Heart right ventricle (tissue), 16 donors: ENCODE results near the gene ULK1. TPM values are rescaled to one million over a fixed set of nuclear protein-coding genes. Genes with fewer than 3 reads are reported as not detected.
"Not testable (repeated sequence)": the region's sequence is repeated elsewhere in the genome, so short reads cannot be mapped to it uniquely, and the experiment has no call there.

Experiments used
- ATAC-seq, 8 donors: fragments of 200-7000 bp; cut with Tn5 transposase; one replicate each; pipeline ENCODE4 v1.9.1; 2020; ENCODE audit warnings: mild to moderate bottlenecking in 8 of 8, moderate library complexity in 8 of 8, moderate number of reproducible peaks in 1 of 8
- DNase-seq, 2 donors: peaks; one replicate each; pipeline ENCODE4 v3.0.0-alpha.2; 2020
- H3K27ac ChIP-seq, 10 donors: fragments of 200-600 bp; sonication (generic) in 2 of 10; one replicate each; pipeline versions ENCODE4 v1.5.0 to v1.8.0; 2020 to 2022; ENCODE audit warnings: mild to moderate bottlenecking in 3 of 10
- H3K27me3 ChIP-seq, 7 donors: fragments of 200-600 bp; one replicate each; pipeline ENCODE4 v1.8.0; 2021 to 2022; ENCODE audit warnings: mild to moderate bottlenecking in 2 of 7
- H3K36me3 ChIP-seq, 9 donors: fragments of 200-600 bp; sonication (generic) in 1 of 9; one replicate each; pipeline versions ENCODE4 v1.5.0 to v1.8.0; 2020 to 2022; ENCODE audit warnings: mild to moderate bottlenecking in 2 of 9
- H3K4me1 ChIP-seq, 9 donors: fragments of 200-600 bp; sonication (generic) in 1 of 9; one replicate each; pipeline versions ENCODE4 v1.5.0 to v1.8.0; 2020 to 2022; ENCODE audit warnings: mild to moderate bottlenecking in 4 of 9
- H3K4me3 ChIP-seq, 10 donors: fragments of 200-600 bp; sonication (generic) in 2 of 10; one replicate each; pipeline versions ENCODE4 v1.5.0 to v1.8.0; 2020 to 2022; ENCODE audit warnings: mild to moderate bottlenecking in 7 of 10, moderate library complexity in 2 of 10
- H3K9me3 ChIP-seq, 11 donors: fragments of 200-600 bp in 10 of 11; sonication (generic) in 2 of 11; one replicate each; pipeline versions ENCODE4 v1.5.0 to v1.8.0; 2013 to 2022; ENCODE audit warnings: mild to moderate bottlenecking in 2 of 11, control low read depth in 1 of 11, moderate library complexity in 1 of 11
- WGBS, 2 donors: extraction: QIAGEN DNeasy Blood & Tissue Kit; methylation state at CpG; one replicate each; pipeline ENCODE4 v1.1.7; 2013; ENCODE audit warnings: inconsistent platforms in 1 of 2; 5-methylcytosine and 5-hydroxymethylcytosine counted together
- intact Hi-C, 10 donors: fragments of 100-400 bp; cut with DNase I; formaldehyde crosslinking; loops; one replicate each; pipeline versions ENCODE4 v1.11.1 to v1.14.2; 2022
- polyA plus RNA-seq, 2 donors: library from polyadenylated mRNA; stranded (reverse); fragments of 200-250 nt; gene quantifications; one replicate each; pipeline ENCODE4 v1.2.3, GENCODE V29; 2013
- total RNA-seq, 10 donors: library from RNA; stranded (reverse); fragmentation: NEBNext Ultra II Directional in 3 of 10; extraction: Animal tissue kit (Norgen Biotek cat#: 25700) in 3 of 10; gene quantifications; one replicate each; pipeline versions ENCODE4 v1.2.1 to v1.2.4, GENCODE V29; 2021 to 2023
- TF ChIP-seq, protein P1 (sequence below), 9 donors: fragments of 200-600 bp; sonication (generic) in 2 of 9; IDR thresholded peaks; one replicate each; pipeline versions ENCODE4 v1.5.0 to v1.8.0; 2021 to 2022; ENCODE audit warnings: antibody characterized with exemption in 9 of 9, mild to moderate bottlenecking in 5 of 9, moderate library complexity in 1 of 9
- donor health status: Arrhythmogenic right ventricular cardiomyopathy.
- donor health status: ischemic (EF 13 %, LVEDD 7.1; RV severe dilation, severe dysfunction).
- donor health status: healthy with polysubstance abuse.
- donor health status: DM: no; HTN: yes; CAD: no.
- donor health status: DM: no; HTN: no; CAD: no.
- donor health status: ischemic (EF 25% LVEDD 6.9; RV normal size, moderate dysfunction).
- donor health status: ischemic (EF 25% LVEDD 5.7; RV mildly dilated, moderate dysfunction).
- donor health status: healthy.
- donor health status: DM: yes; HTN: yes; CAD: no.
- donor health status: Ischemic cardiomyopathy.
- donor health status: ischemic (EF 35%, LVEDD 5.7; RV mildly dilated, moderate dysfunction).
- donor health status: nonischemic (EF 11% LVEDD 7.7; RV severe dilation, severe dysfunction).
- donor health status: DM: yes; HTN: yes; CAD: no.
- donor health status: PGD.
- donor health status: ischemic (EF 29% LVEDD 5.4; RV normal size, mild dysfunction).
- donor health status: nonischemic (EF 23%, LVEDD 6.1; RV moderate dilation, normal function).

ULK1 gene
- total and polyA plus RNA-seq, 12 donors: 10.7 to 77.7 (median 48.6) TPM

DNA sequence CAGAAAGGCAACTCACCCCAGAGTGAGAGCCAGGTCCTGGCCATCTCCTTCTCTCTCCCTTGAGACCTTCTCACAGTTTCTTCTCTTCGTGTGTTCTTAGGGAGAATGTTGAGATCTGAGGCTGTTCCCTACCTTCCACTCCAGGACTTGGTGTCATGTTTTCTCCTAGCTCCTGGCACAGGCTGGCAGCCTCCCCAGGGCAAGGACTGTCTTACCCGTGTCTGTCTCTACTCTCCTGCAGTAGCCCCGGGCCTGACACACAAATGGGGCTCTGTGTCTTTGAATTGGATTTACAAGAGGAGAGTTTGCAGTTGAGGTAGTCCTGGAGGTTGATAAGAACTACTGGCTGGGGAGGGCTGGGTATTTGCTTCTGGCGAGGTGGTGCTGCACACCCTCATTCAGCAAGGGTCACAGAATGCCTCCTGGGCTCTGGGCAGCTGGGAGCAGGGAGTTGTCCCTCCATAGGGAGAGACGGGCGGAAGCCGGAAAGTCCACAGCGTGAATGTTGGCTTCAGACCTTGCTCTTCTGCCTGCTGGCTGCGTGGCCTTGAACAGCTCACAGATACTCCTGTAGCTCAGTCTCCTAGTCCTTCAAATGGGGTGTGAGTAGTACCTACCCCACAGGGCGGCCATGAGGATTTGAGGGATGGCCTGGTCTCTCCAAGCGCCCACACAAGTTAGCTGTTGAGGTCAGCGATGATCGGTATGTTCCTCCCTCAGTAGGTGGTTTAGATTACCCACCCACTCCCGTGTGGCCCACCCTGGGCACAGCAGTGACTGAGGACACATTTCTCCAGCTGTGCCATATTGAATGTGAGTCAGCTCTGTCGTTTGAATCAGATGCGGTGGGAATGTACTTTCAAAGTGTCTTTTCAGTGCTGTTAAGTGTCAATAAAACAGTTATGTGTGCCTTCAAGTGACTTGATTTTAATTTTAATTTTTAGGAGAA is 65.5 kb downstream of the ULK1 start:
- H3K4me3 ChIP-seq: no peak overlapping the region

DNA sequence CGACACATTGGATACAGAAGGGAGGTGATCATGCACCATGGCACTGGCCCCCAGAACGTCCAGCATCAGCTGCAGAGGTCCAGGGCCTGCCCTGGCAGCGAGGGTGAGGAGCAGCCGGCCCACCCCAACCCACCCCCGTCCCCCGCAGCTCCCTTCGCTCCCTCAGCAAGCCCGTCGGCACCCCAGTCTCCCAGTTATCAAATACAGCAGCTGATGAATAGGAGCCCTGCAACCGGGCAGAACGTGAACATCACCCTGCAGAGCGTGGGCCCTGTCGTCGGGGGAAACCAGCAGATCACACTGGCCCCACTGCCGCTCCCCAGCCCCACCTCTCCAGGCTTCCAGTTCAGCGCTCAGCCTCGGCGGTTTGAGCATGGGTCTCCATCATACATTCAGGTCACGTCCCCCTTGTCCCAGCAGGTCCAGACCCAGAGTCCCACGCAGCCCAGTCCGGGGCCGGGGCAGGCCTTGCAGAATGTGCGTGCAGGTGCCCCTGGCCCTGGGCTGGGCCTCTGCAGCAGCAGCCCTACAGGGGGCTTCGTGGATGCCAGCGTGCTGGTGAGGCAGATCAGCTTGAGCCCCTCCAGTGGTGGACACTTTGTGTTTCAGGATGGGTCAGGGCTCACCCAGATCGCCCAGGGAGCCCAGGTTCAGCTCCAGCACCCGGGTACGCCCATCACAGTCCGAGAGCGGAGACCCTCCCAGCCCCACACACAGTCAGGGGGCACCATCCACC is 66.3 kb downstream of the ULK1 start:
- ATAC-seq: peak in 1 of 8 donors; percentile 35
- DNase-seq: not testable (repeated sequence)

More for the DNA sequence above, 65.5 kb downstream of the ULK1 start:
- Histone ChIP-seq H3K27me3 (no peaks in the 10 kb centered on the region), H3K36me3 (peaks cover 0 to 36% (median 8%) of the 10 kb centered on the region in 9 donors), H3K9me3 (no peaks in the 10 kb centered on the region), H3K4me1 (peaks cover 12 to 56% (median 37%) of the 10 kb centered on the region in 9 donors), H3K27ac (peak overlapping the region in 1 of 10 donors; percentile 11)
- peak in 6 of 8 donors; percentile 19 to 47 (median 38) for ATAC-seq
- no peak for DNase-seq
- WGBS, 2 donors: 61 to 70% methylated on average over 16 of the region's 16 CpGs
- TF ChIP-seq, protein P1, sequence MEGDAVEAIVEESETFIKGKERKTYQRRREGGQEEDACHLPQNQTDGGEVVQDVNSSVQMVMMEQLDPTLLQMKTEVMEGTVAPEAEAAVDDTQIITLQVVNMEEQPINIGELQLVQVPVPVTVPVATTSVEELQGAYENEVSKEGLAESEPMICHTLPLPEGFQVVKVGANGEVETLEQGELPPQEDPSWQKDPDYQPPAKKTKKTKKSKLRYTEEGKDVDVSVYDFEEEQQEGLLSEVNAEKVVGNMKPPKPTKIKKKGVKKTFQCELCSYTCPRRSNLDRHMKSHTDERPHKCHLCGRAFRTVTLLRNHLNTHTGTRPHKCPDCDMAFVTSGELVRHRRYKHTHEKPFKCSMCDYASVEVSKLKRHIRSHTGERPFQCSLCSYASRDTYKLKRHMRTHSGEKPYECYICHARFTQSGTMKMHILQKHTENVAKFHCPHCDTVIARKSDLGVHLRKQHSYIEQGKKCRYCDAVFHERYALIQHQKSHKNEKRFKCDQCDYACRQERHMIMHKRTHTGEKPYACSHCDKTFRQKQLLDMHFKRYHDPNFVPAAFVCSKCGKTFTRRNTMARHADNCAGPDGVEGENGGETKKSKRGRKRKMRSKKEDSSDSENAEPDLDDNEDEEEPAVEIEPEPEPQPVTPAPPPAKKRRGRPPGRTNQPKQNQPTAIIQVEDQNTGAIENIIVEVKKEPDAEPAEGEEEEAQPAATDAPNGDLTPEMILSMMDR (IDR thresholded peaks at IDR 0.05): no peak
- intact Hi-C loops: no loop called here

DNA sequence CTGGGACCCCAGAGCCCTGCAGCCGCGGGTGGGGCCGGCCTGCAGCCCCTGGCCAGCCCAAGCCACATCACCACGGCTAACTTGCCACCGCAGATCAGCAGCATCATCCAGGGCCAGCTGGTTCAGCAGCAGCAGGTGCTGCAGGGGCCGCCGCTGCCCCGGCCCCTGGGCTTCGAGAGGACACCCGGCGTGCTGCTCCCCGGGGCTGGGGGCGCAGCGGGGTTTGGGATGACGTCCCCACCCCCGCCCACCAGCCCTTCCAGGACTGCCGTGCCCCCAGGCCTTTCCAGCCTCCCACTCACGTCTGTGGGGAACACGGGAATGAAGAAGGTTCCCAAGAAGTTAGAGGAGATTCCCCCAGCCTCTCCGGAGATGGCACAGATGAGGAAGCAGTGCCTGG is 66.9 kb downstream of the ULK1 start:
- DNase-seq, H3K4me3 ChIP-seq, intact Hi-C loops, H3K27me3 ChIP-seq, H3K27ac ChIP-seq, H3K9me3 ChIP-seq: not testable (repeated sequence)
- H3K4me1 ChIP-seq: peaks cover 12 to 49% (median 30%) of the 10 kb centered on the region in 9 donors
- WGBS, 2 donors: 93 to 95% methylated on average over 8 to 10 of the region's 20 CpGs
- H3K36me3 ChIP-seq: peaks cover 0 to 36% (median 8%) of the 10 kb centered on the region in 9 donors
- peak in 1 of 8 donors; percentile 54 for ATAC-seq

More for the DNA sequence above, 66.3 kb downstream of the ULK1 start:
- WGBS, 2 donors: 89 to 91% methylated on average over 18 to 22 of the region's 30 CpGs
- H3K27ac ChIP-seq, intact Hi-C loops, H3K27me3 ChIP-seq, H3K9me3 ChIP-seq, H3K4me3 ChIP-seq: not testable (repeated sequence)
- Histone ChIP-seq H3K4me1 (peaks cover 12 to 55% (median 36%) of the 10 kb centered on the region in 9 donors), H3K36me3 (peaks cover 0 to 36% (median 8%) of the 10 kb centered on the region in 9 donors)

DNA sequence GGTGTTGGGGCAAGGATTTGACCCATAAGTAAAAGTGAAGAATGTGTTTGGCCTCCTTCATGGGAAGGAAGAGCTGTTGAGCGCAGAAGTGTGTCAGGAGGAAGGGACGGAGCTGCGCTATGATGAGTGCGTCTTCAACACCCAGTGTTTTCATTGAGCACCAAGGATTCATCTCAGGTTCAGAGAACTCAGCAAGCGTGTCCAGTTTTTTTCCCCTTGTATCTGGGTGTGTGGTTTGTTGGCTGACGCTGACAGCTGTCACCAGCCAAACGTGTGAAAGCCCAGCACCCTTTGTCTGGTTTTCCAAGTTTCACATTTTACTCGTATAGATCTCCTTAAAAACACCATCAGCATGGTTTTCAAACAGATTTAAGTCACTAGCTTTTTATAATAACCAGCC is 67.6 kb downstream of the ULK1 start:
- Histone ChIP-seq H3K36me3 (peaks cover 0 to 36% (median 8%) of the 10 kb centered on the region in 9 donors), H3K4me1 (peaks cover 12 to 45% (median 30%) of the 10 kb centered on the region in 9 donors), H3K4me3 (no peak overlapping the region), H3K9me3 (no peaks in the 10 kb centered on the region), H3K27me3 (no peaks in the 10 kb centered on the region), H3K27ac (no peak overlapping the region)
- WGBS, 2 donors: 56 to 59% methylated on average over 8 of the region's 8 CpGs
- peak in 6 of 8 donors; percentile 26 to 82 (median 77) for ATAC-seq
- intact Hi-C loops: no loop called here
- TF ChIP-seq, protein P1 (IDR thresholded peaks at IDR 0.05): no peak
- DNase-seq: no peak

DNA sequence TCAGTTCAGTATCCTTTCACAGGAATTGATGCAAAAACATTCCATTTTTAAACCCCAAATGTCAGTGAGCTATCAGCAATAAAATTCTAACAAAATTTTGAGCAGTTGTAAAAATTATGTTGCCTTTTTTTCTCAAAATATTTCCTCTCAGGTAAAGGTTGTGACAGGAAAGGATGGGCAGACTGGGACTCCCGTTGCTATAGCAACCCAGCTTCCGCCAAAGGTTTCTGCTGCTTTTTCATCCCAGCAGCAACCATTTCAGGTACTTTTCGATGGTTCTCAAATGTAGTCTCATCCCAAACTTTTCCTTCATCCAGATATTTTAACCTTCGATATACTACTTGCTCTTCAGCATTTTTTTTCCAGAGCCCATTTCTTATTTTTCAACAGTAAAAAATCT is 69.0 kb downstream of the ULK1 start:
- no peak for DNase-seq
- peaks cover 12 to 42% (median 25%) of the 10 kb centered on the region in 9 donors for H3K4me1 ChIP-seq
- no peaks in the 10 kb centered on the region for H3K27me3 ChIP-seq
- no peaks in the 10 kb centered on the region for H3K9me3 ChIP-seq
- H3K36me3 ChIP-seq: peaks cover 0 to 36% (median 8%) of the 10 kb centered on the region in 9 donors
- WGBS, 2 donors: 86 to 87% methylated on average over 4 of the region's 4 CpGs
- TF ChIP-seq, protein P1 (IDR thresholded peaks at IDR 0.05): no peak
- intact Hi-C loops: no loop called here
- no peak overlapping the region for H3K27ac ChIP-seq
- no peak overlapping the region for H3K4me3 ChIP-seq
- no peak for ATAC-seq
